OCI-LY3 (cell line): ENCODE results near the gene MTHFD1L.

Experiments used
- EZH2phosphoT487 ChIP-seq: fragments of 200-600 bp; shearing (Covaris generic); IDR thresholded peaks from 2 replicates; pipeline ENCODE4 v1.6.1; 2018; ENCODE audit warnings: antibody characterized with exemption, mixed run types, low read depth
- TF ChIP-seq, protein P1 (sequence below): fragments of 200-600, 300-600 bp; sonication (generic); IDR thresholded peaks from 2 replicates; pipeline ENCODE4 v1.5.1; 2014; ENCODE audit warnings: antibody characterized with exemption, low read length, low read depth

DNA sequence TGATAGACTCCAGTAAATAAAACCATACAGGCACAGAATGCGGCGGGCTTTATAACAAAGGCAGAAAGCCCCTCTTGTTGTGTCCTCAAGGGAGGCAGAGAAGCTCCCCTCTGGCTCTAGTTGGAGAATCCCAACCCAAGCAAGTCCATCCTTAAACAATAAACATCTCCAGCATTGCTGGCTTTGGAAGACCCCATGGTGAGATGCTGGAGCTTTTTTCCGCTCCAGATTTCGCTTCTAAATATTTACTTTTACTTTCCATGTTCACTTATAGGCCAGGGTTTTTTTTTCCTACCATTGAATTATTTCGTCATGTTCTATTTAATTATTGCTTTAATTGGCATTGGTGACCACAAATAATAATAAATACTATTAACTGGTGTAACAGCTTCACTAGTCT, 176.2 kb downstream of the MTHFD1L start:
- TF ChIP-seq, protein P1, sequence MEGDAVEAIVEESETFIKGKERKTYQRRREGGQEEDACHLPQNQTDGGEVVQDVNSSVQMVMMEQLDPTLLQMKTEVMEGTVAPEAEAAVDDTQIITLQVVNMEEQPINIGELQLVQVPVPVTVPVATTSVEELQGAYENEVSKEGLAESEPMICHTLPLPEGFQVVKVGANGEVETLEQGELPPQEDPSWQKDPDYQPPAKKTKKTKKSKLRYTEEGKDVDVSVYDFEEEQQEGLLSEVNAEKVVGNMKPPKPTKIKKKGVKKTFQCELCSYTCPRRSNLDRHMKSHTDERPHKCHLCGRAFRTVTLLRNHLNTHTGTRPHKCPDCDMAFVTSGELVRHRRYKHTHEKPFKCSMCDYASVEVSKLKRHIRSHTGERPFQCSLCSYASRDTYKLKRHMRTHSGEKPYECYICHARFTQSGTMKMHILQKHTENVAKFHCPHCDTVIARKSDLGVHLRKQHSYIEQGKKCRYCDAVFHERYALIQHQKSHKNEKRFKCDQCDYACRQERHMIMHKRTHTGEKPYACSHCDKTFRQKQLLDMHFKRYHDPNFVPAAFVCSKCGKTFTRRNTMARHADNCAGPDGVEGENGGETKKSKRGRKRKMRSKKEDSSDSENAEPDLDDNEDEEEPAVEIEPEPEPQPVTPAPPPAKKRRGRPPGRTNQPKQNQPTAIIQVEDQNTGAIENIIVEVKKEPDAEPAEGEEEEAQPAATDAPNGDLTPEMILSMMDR = no peak
- no peak for TF ChIP-seq EZH2phosphoT487
